Prostate gland (tissue), 2 donors: Measurements from ENCODE around the gene CACNG5. TPM values are rescaled to one million over a fixed set of nuclear protein-coding genes. Genes with fewer than 3 reads are reported as not detected.

ENCODE experiments used
- DNase-seq: peaks from one replicate; pipeline ENCODE4 v3.0.0-alpha.2; 2019; ENCODE audit warnings: low spot score
- H3K27ac ChIP-seq, 2 donors: fragments of 200-600 bp; sonication (generic); 2 replicates each; pipeline ENCODE4 v1.5.1; 2017 to 2019
- H3K27me3 ChIP-seq: fragments of 200-600 bp; sonication (generic); replicated peaks from 2 replicates; pipeline ENCODE4 v1.5.1; 2019; ENCODE audit not compliant: insufficient read depth
- H3K36me3 ChIP-seq, 2 donors: fragments of 200-600 bp; sonication (generic); 1 replicate in 1 of 2; 2 replicates in 1 of 2; pipeline versions ENCODE4 v1.5.1 to v1.8.1; 2017 to 2019
- H3K4me1 ChIP-seq: fragments of 200-600 bp; sonication (generic); replicated peaks from 2 replicates; pipeline ENCODE4 v1.5.1; 2019
- H3K4me3 ChIP-seq, 2 donors: fragments of 200-600 bp; sonication (generic); 2 replicates each; pipeline ENCODE4 v1.5.1; 2017 to 2019
- H3K9me3 ChIP-seq: fragments of 200-600 bp; sonication (generic); 2 replicates; pipeline ENCODE4 v1.5.1; 2017
- CTCF ChIP-seq, 4 experiments: fragments of 200-600 bp in 2 of 4; fragments of 450-650 bp in 2 of 4; sonication (generic) in 2 of 4; IDR thresholded peaks; 1 replicate in 3 of 4; 2 replicates in 1 of 4; pipeline ENCODE4 v1.5.1; 2016 to 2019; ENCODE audit warnings: antibody characterized with exemption in 4 of 4, mild to moderate bottlenecking in 2 of 4, moderate library complexity in 2 of 4
- POLR2A ChIP-seq: fragments of 450-650 bp; IDR thresholded peaks from one replicate; pipeline ENCODE4 v1.6.1; 2016; ENCODE audit warnings: antibody characterized with exemption, mild to moderate bottlenecking
- POLR2AphosphoS5 ChIP-seq: sonication (generic); formaldehyde crosslinking; IDR thresholded peaks from one replicate; pipeline ENCODE4 v1.6.1; 2017; ENCODE audit warnings: antibody characterized with exemption
- WGBS: methylation state at CpG from one replicate; pipeline ENCODE4 v1.1.5; 2018; 5-methylcytosine and 5-hydroxymethylcytosine counted together
- intact Hi-C: fragments of 100-400 bp; cut with DNase I; formaldehyde crosslinking; loops from one replicate; pipeline ENCODE4 v1.14.2; 2022
- total RNA-seq, 2 donors: library from RNA; depleted of rRNA; stranded (reverse); fragments of >200 nt; gene quantifications; one replicate each; pipeline ENCODE4 v1.1.0, GENCODE V29; 2016

CACNG5 gene
- total RNA-seq, 2 donors from 2014 or later = not detected

DNA sequence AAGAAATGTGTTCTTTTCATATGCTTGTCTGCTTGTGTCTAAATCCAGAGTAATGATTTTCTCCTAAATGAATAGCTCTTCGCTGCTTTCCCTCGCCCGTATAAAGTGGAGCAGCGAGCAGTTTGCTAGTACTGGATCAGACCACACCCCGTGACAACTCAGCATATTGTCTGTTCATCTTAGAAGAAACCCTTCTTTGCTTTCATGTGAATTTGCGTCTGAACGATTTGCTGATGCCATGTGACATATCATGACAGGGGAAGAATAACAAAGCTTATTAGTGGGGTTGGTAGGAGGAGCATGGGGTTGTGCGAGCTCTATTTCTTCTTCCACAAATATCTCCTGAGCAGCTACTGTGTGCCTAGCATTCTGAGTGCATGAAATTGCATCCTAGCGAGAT, 85.5 kb downstream of the CACNG5 start:
- no peak overlapping the region for H3K27ac ChIP-seq
- TF ChIP-seq POLR2AphosphoS5 (no peak), POLR2A (no peak), CTCF (IDR thresholded peaks at IDR 0.05) (no peak)
- no peaks in the 10 kb centered on the region for H3K4me1 ChIP-seq
- intact Hi-C loops = no loop called here
- H3K36me3 ChIP-seq = no peaks in the 10 kb centered on the region
- H3K9me3 ChIP-seq = no peaks in the 10 kb centered on the region
- H3K4me3 ChIP-seq = no peak overlapping the region
- 70% methylated on average over 9 of the region's 9 CpGs for WGBS
- no peak for DNase-seq
- H3K27me3 ChIP-seq = no peaks in the 10 kb centered on the region

DNA sequence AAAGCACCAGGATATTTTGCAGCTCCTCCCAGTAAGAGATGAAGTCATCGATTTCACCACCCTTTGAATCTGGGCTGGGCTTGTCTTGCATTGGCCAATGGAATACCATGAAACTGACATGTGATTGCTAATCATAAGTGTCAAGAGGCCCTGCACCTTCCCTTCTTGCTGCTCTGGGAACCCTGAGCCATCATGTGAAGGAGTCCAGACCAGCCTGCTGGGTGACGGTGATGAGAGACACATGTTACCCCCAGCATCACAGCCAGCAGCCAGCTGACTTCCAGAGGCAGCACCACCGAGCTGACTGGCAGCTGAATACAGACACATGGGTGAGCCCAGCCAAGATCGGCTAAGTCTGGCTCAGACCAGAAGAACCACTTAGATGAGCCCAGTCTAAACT, 86.0 kb downstream of the CACNG5 start:
- TF ChIP-seq POLR2AphosphoS5 = no peak
- TF ChIP-seq CTCF (IDR thresholded peaks at IDR 0.05) = no peak
- TF ChIP-seq POLR2A = no peak
- H3K36me3 ChIP-seq = no peaks in the 10 kb centered on the region
- 82% methylated on average over 4 of the region's 4 CpGs for WGBS

GRCh38 chr17:66923886-66924285, 89.0 kb downstream of the CACNG5 start:
- WGBS = 10% methylated on average over 1 of the region's 1 CpG
- no peak overlapping the region for H3K27ac ChIP-seq
- no peaks in the 10 kb centered on the region for H3K9me3 ChIP-seq
- DNase-seq = no peak
- H3K4me1 ChIP-seq = no peaks in the 10 kb centered on the region
- intact Hi-C loops = no loop called here
- TF ChIP-seq POLR2AphosphoS5 (no peak), CTCF (IDR thresholded peaks at IDR 0.05) (no peak), POLR2A (no peak)
- H3K4me3 ChIP-seq = no peak overlapping the region
- H3K36me3 ChIP-seq = no peaks in the 10 kb centered on the region
- H3K27me3 ChIP-seq = no peaks in the 10 kb centered on the region

More for the DNA sequence above, 86.0 kb downstream of the CACNG5 start:
- Histone ChIP-seq H3K27ac (no peak overlapping the region), H3K27me3 (no peaks in the 10 kb centered on the region), H3K4me3 (no peak overlapping the region), H3K9me3 (no peaks in the 10 kb centered on the region), H3K4me1 (no peaks in the 10 kb centered on the region)
- intact Hi-C loops = no loop called here
- no peak for DNase-seq

DNA sequence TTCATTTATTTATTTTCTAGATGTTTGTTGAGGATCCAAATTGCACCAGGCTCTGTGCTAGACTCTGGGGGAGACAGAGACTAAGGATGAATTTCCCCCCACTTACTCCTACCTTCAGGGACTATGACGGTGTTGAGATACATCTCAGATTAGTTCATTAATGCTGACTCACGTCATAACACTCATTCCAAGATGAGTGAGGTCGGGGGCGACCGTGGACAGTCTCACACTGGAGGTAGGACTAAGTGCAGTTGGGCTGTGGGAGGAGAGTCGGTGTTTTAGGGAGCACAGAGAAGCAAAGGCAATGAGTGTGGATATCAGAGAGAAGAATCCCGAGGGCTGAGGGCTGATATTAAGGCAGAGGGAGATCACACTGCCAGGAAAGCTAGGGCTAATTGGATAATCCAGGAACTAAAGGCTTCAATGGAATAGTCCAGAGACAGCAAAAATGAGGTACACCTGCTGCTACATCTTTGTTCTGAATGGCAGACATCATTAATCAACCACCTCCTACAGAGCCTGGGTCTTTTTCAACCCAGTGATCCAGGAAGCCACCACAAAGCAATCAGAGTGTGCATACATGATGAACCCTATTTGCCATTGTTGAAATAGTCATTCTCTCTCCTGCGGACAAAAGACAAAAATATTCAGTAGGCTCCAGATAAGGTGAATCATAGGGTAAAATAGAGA, 91.0 kb downstream of the CACNG5 start:
- TF ChIP-seq POLR2A (no peak), POLR2AphosphoS5 (no peak), CTCF (IDR thresholded peaks at IDR 0.05) (no peak)
- H3K4me3 ChIP-seq = no peak overlapping the region
- DNase-seq = no peak
- no peaks in the 10 kb centered on the region for H3K9me3 ChIP-seq
- no peaks in the 10 kb centered on the region for H3K36me3 ChIP-seq
- 85% methylated on average over 8 of the region's 8 CpGs for WGBS
- H3K27me3 ChIP-seq = no peaks in the 10 kb centered on the region
- no peak overlapping the region for H3K27ac ChIP-seq
- intact Hi-C loops = no loop called here
- H3K4me1 ChIP-seq = no peaks in the 10 kb centered on the region

DNA sequence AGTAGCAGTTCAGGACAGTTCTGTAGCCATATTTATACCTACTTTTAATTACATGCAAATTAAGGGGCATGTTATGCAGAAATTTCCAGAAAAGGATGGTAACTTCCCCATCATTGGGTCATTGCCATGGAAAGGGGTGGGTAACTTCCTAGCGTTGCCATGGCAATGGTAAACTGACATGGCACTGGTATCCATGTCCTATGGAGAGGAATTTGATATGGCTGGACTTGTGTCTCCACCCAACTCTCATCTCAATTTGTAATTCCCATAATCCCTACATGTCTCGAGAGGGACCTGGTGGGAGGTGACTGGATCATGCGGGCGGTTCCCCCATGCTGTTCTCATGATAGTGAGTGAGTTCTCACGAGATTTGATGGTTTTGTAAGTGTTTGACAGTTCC, 94.0 kb downstream of the CACNG5 start:
- Histone ChIP-seq H3K9me3 (no peaks in the 10 kb centered on the region), H3K27ac (no peak overlapping the region), H3K27me3 (no peaks in the 10 kb centered on the region), H3K4me1 (no peaks in the 10 kb centered on the region), H3K4me3 (no peak overlapping the region), H3K36me3 (no peaks in the 10 kb centered on the region)
- TF ChIP-seq POLR2AphosphoS5 (no peak), CTCF (IDR thresholded peaks at IDR 0.05) (no peak), POLR2A (no peak)
- DNase-seq = no peak
- intact Hi-C loops = no loop called here
- 92% methylated on average over 5 of the region's 5 CpGs for WGBS
